BJ (cell line): ENCODE measurements around the gene POLR3H. TPM values are rescaled to one million over a fixed set of nuclear protein-coding genes. Genes with fewer than 3 reads are reported as not detected.

Experiments
- CTCF ChIA-PET: fragments of 350-600 bp; formaldehyde crosslinking; extraction: SDS; loops from one replicate; lab custom pipeline; 2021; ENCODE audit warnings: antibody characterized with exemption, inconsistent platforms; lab: Yijun Ruan, JAX
- POLR2A ChIA-PET: fragments of 300-600 bp; sonication (Branson Sonifier 250); formaldehyde crosslinking; extraction: SDS; loops from one replicate; lab custom pipeline; 2021; ENCODE audit warnings: antibody characterized with exemption; lab: Charles Lee
- DNase-seq: peaks from one replicate; pipeline ENCODE4 v3.0.0-alpha.2; 2011; ENCODE audit warnings: low read depth
- H3K27me3 ChIP-seq: 2 replicates; pipeline ENCODE4 v1.6.0; 2011; ENCODE audit warnings: low read length; ENCODE audit not compliant: control insufficient read depth, insufficient read depth
- H3K36me3 ChIP-seq: 2 replicates; pipeline ENCODE4 v1.5.1; 2011; ENCODE audit warnings: low read length; ENCODE audit not compliant: control insufficient read depth, insufficient read depth
- H3K4me3 ChIP-seq: 2 replicates; pipeline ENCODE4 v1.5.1; 2011; ENCODE audit warnings: low read depth, mild to moderate bottlenecking, control low read depth, low read length
- polyA plus RNA-seq: library from polyadenylated mRNA; depleted of rRNA; stranded (reverse); fragments of >200 nt; gene quantifications from 2 replicates; pipeline ENCODE4 v1.2.3, GENCODE V29; 2011
- TF ChIP-seq, protein P1 (sequence below): IDR thresholded peaks from 2 replicates; pipeline ENCODE4 v1.5.1; 2011; ENCODE audit warnings: low read depth, mild to moderate bottlenecking, control low read depth, inconsistent platforms, low read length, moderate library complexity; ENCODE audit not compliant: insufficient read depth

The POLR3H gene
- polyA plus RNA-seq, 1 experiment: 52.5 TPM

DNA sequence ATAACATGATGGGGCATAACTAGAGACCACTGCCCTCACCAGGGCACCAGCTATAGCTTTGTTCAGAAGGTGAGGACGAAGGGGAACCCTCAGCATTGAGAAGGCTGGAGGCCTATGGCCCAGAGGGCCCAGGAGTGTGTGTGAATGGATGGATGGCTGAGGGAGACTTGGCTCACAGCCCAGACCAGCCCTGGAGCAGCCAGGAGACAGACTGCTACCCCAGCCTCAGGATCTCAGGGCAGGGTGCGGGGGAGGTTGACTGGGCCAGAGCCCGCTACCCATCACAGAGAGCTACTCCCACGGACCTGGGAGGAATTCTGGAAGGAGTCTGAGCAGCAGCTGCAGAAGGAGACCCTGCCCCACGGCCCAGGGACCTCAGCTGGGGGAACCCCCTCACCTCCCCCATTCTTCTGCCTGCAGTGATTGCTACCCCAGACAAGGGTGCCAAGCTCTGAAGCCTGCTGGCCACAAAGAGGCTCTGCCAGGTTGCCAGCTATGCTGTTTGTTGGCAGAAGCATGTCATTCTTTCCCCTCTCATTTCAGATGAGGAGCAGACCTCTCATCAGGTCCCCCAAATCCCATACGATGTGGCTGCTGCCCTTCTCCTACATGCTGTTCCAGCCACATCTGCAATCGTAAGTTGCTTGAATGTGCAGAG lies 11.2 kb upstream of the POLR3H start:
- POLR2A ChIA-PET: no interaction called here
- TF ChIP-seq, protein P1, sequence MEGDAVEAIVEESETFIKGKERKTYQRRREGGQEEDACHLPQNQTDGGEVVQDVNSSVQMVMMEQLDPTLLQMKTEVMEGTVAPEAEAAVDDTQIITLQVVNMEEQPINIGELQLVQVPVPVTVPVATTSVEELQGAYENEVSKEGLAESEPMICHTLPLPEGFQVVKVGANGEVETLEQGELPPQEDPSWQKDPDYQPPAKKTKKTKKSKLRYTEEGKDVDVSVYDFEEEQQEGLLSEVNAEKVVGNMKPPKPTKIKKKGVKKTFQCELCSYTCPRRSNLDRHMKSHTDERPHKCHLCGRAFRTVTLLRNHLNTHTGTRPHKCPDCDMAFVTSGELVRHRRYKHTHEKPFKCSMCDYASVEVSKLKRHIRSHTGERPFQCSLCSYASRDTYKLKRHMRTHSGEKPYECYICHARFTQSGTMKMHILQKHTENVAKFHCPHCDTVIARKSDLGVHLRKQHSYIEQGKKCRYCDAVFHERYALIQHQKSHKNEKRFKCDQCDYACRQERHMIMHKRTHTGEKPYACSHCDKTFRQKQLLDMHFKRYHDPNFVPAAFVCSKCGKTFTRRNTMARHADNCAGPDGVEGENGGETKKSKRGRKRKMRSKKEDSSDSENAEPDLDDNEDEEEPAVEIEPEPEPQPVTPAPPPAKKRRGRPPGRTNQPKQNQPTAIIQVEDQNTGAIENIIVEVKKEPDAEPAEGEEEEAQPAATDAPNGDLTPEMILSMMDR: no peak
- H3K4me3 ChIP-seq: no peak overlapping the region
- no peaks in the 10 kb centered on the region for H3K36me3 ChIP-seq
- DNase-seq: no peak
- no peaks in the 10 kb centered on the region for H3K27me3 ChIP-seq
- CTCF ChIA-PET: interaction anchor here (3.4 kb wide), 1 partner anchor 42 kb away, joined by 27 read pairs; no protein-coding TSS in a partner anchor

DNA sequence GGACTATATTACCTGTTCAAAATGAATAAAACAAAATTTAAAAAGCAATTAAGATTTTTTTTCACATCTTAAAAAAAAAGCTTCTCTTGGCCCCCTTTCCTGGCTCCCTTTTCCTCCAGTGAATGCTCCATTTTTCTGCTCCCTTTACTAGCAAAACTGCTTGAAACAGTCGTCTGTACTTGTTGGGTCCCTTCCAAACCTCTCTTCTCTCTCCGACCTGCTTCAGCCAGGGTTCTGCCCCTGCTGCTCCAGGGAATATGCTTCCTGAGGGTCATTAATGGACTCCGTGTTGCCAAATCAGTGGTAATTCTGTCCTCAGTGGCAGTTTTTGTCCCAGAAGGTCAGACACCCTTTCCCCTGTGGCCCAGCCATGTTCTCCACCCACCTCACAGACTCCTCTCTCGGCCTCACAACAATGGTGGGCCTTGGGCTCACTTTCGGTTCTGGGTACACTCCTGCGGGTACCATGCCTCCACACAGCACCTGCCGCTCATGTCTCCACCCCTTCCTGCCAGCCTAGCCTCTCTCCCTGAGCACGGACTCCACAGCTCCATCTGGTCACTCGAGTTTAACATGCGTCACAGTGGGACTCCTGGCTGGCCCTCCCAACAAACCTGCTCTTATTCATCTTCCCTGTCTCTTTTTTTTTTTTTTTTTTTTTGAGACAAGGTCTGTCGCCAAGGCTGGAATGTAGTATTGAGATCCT lies 7.8 kb upstream of the POLR3H start:
- DNase-seq: no peak
- CTCF ChIA-PET: interaction anchor here (0.6 to 3.4 kb wide), 3 partner anchors 29 to 46 kb away, joined by 3 to 27 read pairs (median 9); no protein-coding TSS in a partner anchor
- POLR2A ChIA-PET: no interaction called here
- TF ChIP-seq, protein P1: no peak
- no peak overlapping the region for H3K4me3 ChIP-seq
- no peaks in the 10 kb centered on the region for H3K36me3 ChIP-seq
- H3K27me3 ChIP-seq: no peaks in the 10 kb centered on the region

DNA sequence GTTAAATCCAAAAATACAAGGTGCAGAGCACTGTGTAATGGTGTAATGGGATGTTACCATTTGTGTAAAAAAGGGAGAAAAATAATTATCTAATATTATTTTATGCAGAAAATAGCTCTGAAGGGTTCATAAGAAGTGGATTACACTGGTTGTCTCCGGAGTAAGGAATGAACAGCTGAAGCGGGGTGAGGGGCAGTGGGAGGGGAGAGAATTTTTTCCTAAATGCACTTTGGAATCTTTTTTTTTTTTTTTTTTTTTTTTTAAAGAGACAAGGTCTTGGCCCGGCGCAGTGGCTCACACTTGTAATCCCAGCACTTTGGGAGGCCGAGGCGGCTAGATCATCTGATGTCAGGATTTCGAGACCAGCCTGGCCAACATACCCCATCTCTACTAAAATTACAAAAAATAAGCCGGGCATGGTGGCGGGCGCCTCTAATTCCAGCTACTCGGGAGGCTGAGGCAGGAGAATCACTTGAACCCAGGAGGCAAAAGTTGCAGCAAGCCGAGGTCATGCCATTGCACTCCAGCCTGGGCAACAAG lies 6.8 kb upstream of the POLR3H start:
- H3K27me3 ChIP-seq: no peaks in the 10 kb centered on the region
- ChIA-PET CTCF (interaction anchor here (0.8 kb wide), 1 partner anchor 46 kb away, joined by 3 read pairs; no protein-coding TSS in a partner anchor), POLR2A (no interaction called here)
- no peak overlapping the region for H3K4me3 ChIP-seq
- DNase-seq: no peak
- H3K36me3 ChIP-seq: no peaks in the 10 kb centered on the region
- TF ChIP-seq, protein P1: no peak

DNA sequence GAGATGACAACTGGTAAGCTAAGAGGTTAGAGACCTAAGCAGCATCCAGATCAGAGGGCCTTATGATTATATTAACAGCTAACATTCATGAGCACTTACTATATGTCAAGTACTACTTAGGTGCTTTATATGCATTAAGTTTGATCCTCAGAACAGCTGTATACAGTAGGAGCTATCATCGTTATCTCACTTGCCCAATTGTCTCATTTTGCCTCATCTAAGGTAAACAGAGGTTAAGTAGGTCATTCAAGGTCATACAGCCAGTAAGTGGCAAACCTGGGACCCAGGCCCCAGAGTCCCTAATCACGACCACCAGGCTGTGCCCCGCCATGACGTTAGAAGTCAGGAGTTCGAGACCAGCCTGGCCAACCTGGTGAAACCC lies 4.6 kb upstream of the POLR3H start:
- Histone ChIP-seq H3K27me3 (no peaks in the 10 kb centered on the region), H3K36me3 (no peaks in the 10 kb centered on the region), H3K4me3 (no peak overlapping the region)
- DNase-seq: no peak
- TF ChIP-seq, protein P1: no peak
- ChIA-PET POLR2A (no interaction called here), CTCF (interaction anchor here (1.0 to 2.1 kb wide), 5 partner anchors 9 to 48 kb away, joined by 3 to 7 read pairs (median 4); partner anchors contain the start of gene PMM1)
